ENCODE measurements around the gene NPHP3. TPM values are rescaled to one million over a fixed set of nuclear protein-coding genes. Genes with fewer than 3 reads are reported as not detected.

NPHP3 gene
- total RNA-seq, 1 experiment from 2014 or later, result 26.5 TPM

- no peak overlapping the region for H2AFZ ChIP-seq
Measured at GRCh38 chr3:132654190-132654589, 68.0 kb downstream of the NPHP3 start.

GRCh38 chr3:132652640-132653270 is 69.5 kb downstream of the NPHP3 start:
- H3K4me1 ChIP-seq (replicated peaks; ENCODE audit: insufficient read depth), result 0 out of 2 replicates have a peak, but pooled peaks cover 9% of the 10 kb centered on the region
- H3K4me2 ChIP-seq, result 0 out of 2 replicates have a peak overlapping the region, but pooled peaks have one; percentile 7
- no peaks in the 10 kb centered on the region for H3K9me3 ChIP-seq (ENCODE audit: insufficient read depth, low read depth)
- H3K27me3 ChIP-seq (ENCODE audit: insufficient read depth, low read depth), result no peaks in the 10 kb centered on the region
- TF ChIP-seq CTCF (conservative IDR thresholded peaks at IDR 0.05) (no peak), EZH2 (IDR thresholded peaks at IDR 0.05; ENCODE audit: low read depth) (no peak)
- H3F3A ChIP-seq (ENCODE audit: insufficient read depth, low read depth), result no peaks in the 10 kb centered on the region
- CTCF ChIA-PET, result interaction anchor here (0.6 kb wide), 1 partner anchor 81 kb away, joined by 3 read pairs; no protein-coding TSS in a partner anchor
- no peaks in the 10 kb centered on the region for H3K79me2 ChIP-seq (ENCODE audit: low read depth)
- H3K9me2 ChIP-seq (ENCODE audit: insufficient read depth), result no peaks in the 10 kb centered on the region
- no peak overlapping the region for H3K4me3 ChIP-seq
- H2AFZ ChIP-seq, result no peak overlapping the region
- POLR2A ChIA-PET (ENCODE audit: unreplicated experiment), result no interaction called here
- no peak overlapping the region for H3K27ac ChIP-seq
- peaks cover 2% of the 10 kb centered on the region; the same call in 1 of the 2 replicates for H4K20me1 ChIP-seq (ENCODE audit: insufficient read depth)
- no TSS peak for BruUV-seq (replicated peaks)
- DNase-seq, result no peak
- intact Hi-C loops (cut with micrococcal nuclease; ENCODE audit: unreplicated experiment), result no loop called here
- H3K36me3 ChIP-seq (ENCODE audit: low read depth), result no peaks in the 10 kb centered on the region

More at GRCh38 chr3:132654190-132654589, 68.0 kb downstream of the NPHP3 start:
- Histone ChIP-seq H3K9me3 (ENCODE audit: insufficient read depth, low read depth) (no peaks in the 10 kb centered on the region), H4K20me1 (ENCODE audit: insufficient read depth) (peaks cover 2% of the 10 kb centered on the region; the same call in 1 of the 2 replicates), H3K36me3 (ENCODE audit: low read depth) (no peaks in the 10 kb centered on the region), H3K4me3 (no peak overlapping the region), H3K4me1 (replicated peaks; ENCODE audit: insufficient read depth) (peaks cover 17% of the 10 kb centered on the region), H3K9me2 (ENCODE audit: insufficient read depth) (no peaks in the 10 kb centered on the region), H3K27ac (no peak overlapping the region), H3K79me2 (ENCODE audit: low read depth) (peaks cover 6% of the 10 kb centered on the region; the same call in 1 of the 2 replicates), H3K27me3 (ENCODE audit: insufficient read depth, low read depth) (no peaks in the 10 kb centered on the region), H3K4me2 (no peak overlapping the region), H3F3A (ENCODE audit: insufficient read depth, low read depth) (peaks cover 6% of the 10 kb centered on the region; the same call in 1 of the 2 replicates)
- DNase-seq, result no peak
- TF ChIP-seq EZH2 (IDR thresholded peaks at IDR 0.05; ENCODE audit: low read depth), result no peak
- TF ChIP-seq CTCF (conservative IDR thresholded peaks at IDR 0.05), result no peak
- intact Hi-C loops (cut with micrococcal nuclease; ENCODE audit: unreplicated experiment), result no loop called here
- BruUV-seq (replicated peaks), result no TSS peak
- ChIA-PET POLR2A (ENCODE audit: unreplicated experiment) (no interaction called here), CTCF (no interaction called here)

- H3K9me2 ChIP-seq (ENCODE audit: insufficient read depth), result no peaks in the 10 kb centered on the region
- no peak overlapping the region for H2AFZ ChIP-seq
- ChIA-PET POLR2A (ENCODE audit: unreplicated experiment) (no interaction called here), CTCF (no interaction called here)
- no peaks in the 10 kb centered on the region; the same call in 1 of the 2 replicates for H3K9me3 ChIP-seq (ENCODE audit: insufficient read depth, low read depth)
- TF ChIP-seq CTCF (conservative IDR thresholded peaks at IDR 0.05) (no peak), EZH2 (IDR thresholded peaks at IDR 0.05; ENCODE audit: low read depth) (no peak)
- intact Hi-C loops (cut with micrococcal nuclease; ENCODE audit: unreplicated experiment), result no loop called here
- BruUV-seq (replicated peaks), result no TSS peak
- H3K27ac ChIP-seq, result no peak overlapping the region
- no peak overlapping the region for H3K4me3 ChIP-seq
- H3K27me3 ChIP-seq (ENCODE audit: insufficient read depth, low read depth), result no peaks in the 10 kb centered on the region
- H4K20me1 ChIP-seq (ENCODE audit: insufficient read depth), result peaks cover 2% of the 10 kb centered on the region; the same call in 1 of the 2 replicates
- H3K79me2 ChIP-seq (ENCODE audit: low read depth), result no peaks in the 10 kb centered on the region
- no peaks in the 10 kb centered on the region for H3K36me3 ChIP-seq (ENCODE audit: low read depth)
- no peak for DNase-seq
- no peak overlapping the region for H3K4me2 ChIP-seq
- 0 out of 2 replicates have a peak, but pooled peaks cover 9% of the 10 kb centered on the region for H3K4me1 ChIP-seq (replicated peaks; ENCODE audit: insufficient read depth)
- H3F3A ChIP-seq (ENCODE audit: insufficient read depth, low read depth), result no peaks in the 10 kb centered on the region
Measured at GRCh38 chr3:132650153-132650552, 72.1 kb downstream of the NPHP3 start.
